Measurements from ENCODE around the gene PEX11A.
A peak's percentile ranks its signal among the peaks of the same experiment; 100 is the strongest.
"Not testable (repeated sequence)": the region's sequence is repeated elsewhere in the genome, so short reads cannot be mapped to it uniquely, and the experiment has no call there.

Gene PEX11A

DNA sequence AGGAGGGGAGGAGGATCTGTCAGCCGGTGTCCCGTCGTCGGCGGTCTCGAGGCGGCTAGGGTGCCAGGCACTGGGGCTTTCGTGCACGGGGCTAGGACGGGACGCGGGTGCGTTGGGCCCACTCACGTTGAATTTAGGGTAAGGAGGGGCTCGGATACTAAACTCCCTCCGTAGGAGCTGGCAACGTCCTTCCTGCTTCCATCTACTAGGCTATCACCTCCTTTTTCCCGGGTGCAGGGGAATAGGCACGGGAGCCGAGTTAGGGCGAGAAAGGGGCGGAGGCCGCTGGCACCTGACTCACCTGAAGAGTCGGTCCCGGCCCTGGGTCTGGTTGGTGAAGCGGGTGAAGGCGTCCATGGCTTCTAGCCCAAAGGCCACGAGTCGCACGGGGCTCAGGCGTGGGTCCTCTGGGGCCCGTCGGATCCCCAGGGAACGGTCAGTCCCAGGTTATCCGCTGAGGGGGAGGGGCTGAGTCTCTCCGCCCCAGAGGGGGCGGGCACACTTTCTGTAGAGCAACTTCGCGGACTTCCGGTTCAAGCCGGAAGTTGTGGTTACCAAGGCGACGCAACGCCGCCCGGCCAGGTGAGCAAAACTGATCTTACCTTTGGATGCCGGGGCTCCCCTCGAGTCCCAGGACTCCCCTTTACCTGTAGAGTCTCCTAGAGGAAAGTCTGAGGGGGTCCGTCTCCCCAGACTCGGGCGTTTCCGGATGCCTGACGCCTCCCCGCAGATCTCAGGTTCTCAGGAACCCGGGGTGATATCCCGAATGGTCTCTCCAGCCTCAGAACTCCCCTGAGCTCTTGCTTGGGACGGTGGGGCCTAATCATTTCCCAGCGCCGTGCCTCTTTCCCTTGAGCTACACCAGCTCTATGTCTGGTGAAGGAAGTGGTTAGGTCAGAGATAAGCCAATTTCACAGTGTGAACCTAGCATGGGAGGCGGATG, at the start of gene PEX11A, which contains the start of gene WDR93:
PEX11A (minus strand) TSS at position 479 of the 943 bp plus-strand sequence; CDS start at position 357, 122 bp downstream.
WDR93 (plus strand) TSS at position 536 of the 943 bp plus-strand sequence. CDS start 10,936 bp downstream, outside the sequence.
- peak; percentile 44 for DNase-seq

DNA sequence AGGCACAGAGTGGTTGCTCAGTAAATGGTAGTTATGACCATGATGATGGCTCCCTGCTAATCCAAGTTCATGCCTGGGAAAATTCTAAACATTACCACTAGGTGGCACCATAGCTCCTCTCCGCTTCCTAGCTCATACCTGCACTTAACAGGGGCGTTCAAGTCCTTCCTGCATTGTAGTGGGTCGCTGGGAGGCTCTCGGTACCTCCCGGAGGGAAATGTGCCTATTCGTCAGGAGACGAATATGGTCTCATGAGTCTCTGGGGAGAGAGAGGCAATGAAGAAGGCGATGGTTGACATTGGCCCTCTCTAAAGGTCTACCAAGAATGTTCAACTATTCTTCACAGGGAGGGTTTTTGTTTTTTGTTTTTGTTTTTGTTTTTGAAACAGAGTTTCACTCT, 49.6 kb upstream of the PEX11A start:
- DNase-seq = no peak

DNA sequence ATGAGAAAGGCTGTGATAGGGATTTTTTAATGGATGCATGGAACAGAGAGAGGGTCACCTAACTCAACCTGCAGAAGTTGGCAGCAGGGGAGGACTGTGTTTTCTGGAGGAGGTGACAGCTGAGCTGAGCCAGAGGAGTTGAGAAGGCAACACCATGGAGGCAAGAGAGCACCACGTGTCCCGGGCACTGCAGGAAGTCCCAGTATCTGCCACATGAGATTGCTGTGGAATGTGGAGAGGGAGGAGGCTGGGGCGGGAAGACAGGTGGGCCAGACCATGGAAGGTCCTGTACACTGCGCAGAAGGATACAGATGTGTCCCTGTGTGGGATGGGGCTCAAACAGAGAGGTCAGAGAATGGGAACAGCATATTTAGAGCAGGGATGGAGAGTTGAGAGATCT, 45.2 kb upstream of the PEX11A start:
- DNase-seq = no peak

GRCh38 chr15:89732451-89733172, 42.1 kb upstream of the PEX11A start:
- no peak for DNase-seq

GRCh38 chr15:89731275-89731674, 40.7 kb upstream of the PEX11A start:
- DNase-seq = no peak

DNA sequence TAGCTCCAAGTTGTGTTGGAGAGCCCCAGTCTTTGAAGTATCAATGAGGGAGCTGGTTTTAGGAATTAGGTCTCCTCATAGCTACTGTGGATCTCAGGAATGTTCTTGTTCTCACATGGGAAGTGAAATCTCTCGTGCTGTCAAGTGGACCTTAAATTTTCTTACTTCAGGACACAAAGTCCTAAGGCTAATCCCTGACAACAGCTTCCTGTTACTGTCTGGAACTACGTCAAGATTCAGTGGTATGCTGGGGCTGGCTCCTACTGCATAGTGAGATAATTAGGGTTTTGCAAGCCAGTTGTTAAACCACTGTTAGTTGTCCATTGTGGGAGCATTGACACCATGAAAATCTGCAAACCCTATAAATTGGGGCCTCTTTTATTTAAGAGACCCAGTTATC, 37.7 kb upstream of the PEX11A start:
- DNase-seq = no peak

- DNase-seq = no peak
Observed at GRCh38 chr15:89725064-89725463, 34.5 kb upstream of the PEX11A start.

- no peak for DNase-seq
Observed at GRCh38 chr15:89724621-89725020, 34.1 kb upstream of the PEX11A start.

DNA sequence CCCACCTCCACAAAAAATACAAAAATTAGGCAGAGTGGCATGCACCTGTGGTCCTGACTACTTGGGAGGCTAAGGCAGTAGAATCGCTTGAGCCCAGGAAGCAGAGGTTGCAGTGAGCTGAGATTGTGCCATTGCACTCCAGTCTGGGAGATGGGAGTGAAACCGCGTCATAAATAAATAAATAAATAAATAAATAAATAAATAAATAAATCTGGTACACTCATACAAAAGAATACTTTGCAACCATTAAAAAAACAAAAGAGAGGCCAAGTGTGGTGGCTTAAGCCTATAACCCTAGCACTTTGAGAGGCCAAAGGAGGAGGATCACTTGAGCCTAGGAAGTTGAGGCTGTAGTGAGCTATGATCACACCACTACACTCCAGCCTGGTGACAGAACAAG, 32.5 kb upstream of the PEX11A start:
- DNase-seq = no peak

DNA sequence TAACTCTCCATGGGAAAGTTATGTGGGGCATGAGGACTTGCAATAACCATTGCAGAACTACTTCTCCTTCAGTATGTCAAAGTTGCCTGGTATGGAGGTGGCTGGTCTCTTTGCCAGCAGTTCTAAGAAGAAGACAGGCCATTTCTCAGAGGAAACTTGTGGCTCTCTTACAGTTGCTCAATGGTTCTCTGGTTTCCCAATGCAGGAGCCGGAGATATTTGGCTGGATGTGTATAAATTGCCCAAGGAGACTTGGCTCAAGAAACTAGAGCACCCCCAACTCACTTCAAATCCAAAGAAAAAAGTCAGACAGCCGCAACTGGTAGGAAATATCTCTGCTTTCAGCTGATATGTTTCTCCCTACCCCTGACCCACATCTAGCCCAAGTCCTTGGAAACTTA, 24.2 kb upstream of the PEX11A start:
- no peak for DNase-seq

DNA sequence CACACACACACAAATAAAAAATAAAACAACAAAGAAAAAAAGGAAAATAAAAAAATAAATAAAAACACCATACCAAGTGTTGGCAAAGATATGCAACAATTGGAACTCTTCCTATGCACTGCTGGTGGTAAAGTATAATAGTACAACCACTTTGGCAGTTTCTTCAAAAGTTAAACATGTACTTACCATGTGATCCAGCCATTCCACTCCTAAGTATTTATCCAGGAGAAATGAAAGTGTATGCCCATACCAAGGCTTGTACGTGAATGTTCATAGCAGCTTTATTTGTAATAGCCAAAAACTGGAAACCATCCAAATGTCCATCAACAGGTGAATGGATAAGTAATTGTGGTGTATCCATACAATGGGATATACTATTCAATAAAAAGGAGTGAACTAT, 17.0 kb upstream of the PEX11A start:
- no peak for DNase-seq

GRCh38 chr15:89704411-89704810, 13.9 kb upstream of the PEX11A start:
- no peak for DNase-seq

DNA sequence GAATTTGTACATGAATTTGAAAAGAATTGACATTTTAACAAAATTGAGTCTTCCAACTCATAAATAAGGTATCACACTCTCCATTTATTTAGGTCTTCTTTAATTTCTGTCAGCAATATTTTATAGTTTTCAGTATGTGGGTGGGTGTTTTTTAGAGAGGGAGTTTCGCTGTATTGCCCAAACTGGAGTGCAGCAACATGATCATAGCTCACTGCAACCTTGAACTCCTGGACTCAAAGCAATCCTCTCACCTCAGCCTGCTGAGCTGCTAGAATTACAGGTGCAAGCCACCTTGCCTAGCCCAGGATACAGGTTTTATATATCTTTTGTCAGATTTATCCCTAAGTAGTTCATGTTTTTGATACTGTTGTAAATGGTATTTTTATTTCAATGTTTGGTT, 4.6 kb upstream of the PEX11A start:
- no peak for DNase-seq

DNA sequence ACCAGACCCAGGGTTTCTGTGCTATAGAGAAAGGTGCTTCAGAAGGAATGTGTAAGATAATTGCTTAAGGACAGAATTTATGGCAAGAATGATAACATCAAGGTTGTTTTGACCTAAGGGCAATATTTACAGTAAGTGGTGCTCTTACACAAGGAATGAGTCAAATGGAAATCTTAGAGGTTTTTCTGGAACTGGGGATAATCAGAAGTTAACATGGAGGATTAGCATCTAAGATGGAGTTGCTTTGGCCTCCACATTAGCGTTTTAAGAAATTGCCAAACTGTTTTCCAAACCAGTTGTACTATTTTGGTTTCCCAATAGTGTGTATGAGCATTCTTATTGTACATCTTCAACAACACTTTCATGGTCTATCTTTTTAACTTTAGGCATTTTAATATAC, 3.1 kb upstream of the PEX11A start:
- no peak for DNase-seq

DNA sequence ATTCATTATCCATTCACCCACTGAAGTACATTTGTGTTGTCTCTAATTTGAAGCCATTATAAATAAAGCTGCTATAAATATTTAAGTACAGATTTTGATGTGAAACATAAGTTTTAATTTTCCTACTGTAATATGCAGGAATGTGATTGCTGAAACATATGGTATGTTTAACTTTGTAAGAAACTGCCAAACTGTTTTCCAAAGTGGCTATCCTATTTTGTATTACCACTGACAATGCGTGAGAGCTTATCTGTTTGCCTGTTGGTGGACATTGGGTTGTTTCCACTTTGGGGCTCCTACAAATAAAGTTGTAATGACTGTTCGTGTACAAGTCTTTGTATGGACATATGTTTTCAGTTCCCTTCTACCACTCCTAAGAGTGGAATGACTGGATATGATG, 2.5 kb upstream of the PEX11A start:
- DNase-seq = no peak

- not testable (repeated sequence) for DNase-seq
Observed at GRCh38 chr15:89689930-89690275, 651 bp downstream of the PEX11A start.

DNA sequence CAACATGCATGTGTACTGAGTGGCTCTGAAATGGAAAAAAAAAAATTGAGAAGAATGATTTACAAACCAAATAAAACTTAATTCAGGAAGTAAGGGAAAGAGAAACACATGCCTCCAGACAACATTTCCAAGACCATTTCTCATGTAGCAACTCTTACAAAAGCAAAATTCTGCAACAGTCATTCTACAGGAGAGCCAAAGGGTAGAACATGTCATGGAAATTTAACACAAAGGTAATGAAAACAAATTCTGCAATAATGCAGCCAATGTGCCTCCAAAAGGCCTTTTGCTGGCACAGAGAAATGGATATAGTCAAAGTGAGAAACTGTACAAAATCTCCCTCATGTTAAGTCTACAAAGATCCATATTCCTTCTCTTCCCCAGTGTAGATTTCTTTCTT, 4.0 kb downstream of the PEX11A start:
- DNase-seq = no peak

DNA sequence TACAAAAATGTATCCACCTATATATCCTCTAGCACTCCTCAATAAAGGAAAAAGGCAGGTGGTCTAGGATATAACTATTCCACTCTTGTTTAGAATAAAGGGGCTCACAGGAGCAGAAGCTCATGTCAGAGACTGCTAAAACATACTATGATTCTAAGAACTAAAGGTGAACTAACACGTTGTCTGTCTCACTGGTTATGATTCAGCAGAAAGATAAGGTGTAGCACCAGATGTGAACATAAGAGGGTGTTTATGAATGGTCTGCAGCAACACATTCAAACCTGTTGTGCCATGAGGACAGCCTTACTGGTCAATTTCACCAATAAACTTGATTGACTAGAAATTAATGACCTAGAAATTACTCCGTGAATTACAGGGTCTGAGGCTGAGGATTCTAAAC, 4.6 kb downstream of the PEX11A start:
- no peak for DNase-seq

DNA sequence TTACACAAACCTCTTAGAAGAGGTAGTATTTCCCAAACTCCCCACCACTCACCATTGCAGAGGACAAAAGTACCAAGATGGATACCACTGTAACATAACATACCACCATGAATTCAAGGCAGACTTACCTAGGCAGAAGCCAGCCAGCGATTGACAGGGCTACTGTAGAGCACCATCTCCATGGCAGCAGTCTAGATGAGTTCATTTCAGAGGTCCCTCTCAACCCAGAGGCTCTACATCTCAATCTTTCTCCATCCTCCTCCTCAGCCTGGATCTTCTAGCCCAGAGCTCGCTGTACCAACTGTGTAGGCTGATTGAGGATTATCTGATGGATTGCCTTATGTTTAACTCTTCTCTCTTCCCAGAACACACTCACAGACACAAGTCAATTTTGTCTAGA, 9.4 kb downstream of the PEX11A start:
- no peak for DNase-seq

DNA sequence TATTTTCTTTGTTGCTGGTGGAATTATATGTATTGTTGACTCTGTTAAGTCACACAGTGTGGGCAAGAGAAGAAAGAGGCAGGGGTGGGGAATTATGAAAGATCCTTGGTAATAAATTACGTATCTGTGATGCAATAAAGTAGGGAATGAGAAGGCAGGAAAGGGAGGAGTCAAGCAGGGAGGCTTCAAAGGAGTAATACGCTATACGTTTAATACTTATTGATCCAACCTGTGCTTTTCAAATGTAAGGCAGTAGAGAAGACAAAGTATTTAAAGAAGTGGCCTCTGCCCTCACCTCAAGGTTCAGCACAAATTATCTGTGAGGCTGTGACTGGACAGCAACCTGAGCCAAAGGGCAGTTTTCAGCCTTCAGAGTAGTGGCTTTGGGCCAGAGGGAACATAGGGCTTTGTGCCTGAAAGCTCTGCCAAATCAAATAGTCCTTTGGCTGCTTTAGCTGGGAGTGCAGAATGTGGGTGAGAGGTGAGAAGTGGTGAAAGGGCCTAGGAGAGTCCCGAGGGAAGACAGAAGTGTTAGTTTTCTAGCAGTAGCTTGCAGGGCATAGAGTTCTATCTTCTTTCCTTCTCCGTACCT, 10.2 kb downstream of the PEX11A start:
- no peak for DNase-seq

GRCh38 chr15:89679212-89679611, 11.3 kb downstream of the PEX11A start, which contains the start of gene PLIN1:
PLIN1 (minus strand) TSS chr15:89679367; CDS start chr15:89677489, 1,878 bp downstream.
- DNase-seq = no peak

DNA sequence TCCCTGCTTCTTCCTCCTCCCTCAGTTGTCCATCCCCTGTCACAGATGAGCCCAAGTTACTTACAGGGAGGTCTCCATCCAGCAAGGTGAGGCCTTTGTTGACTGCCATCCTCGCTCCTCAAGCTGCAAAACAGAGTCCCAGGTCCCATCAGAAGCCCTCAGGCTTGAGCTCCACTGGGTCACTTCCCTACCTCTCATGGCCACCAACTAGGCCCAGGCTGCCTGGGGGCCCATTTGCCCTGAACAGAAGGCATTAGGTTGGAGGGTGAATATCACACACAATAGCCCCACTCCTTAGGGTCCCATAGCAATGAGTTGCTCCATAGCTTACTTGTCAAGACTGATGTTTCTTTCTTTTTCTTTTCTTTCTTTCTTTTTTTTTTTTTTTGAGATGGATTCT, 13.2 kb downstream of the PEX11A start:
- no peak for DNase-seq

GRCh38 chr15:89675606-89676005, 14.9 kb downstream of the PEX11A start:
- DNase-seq = no peak

DNA sequence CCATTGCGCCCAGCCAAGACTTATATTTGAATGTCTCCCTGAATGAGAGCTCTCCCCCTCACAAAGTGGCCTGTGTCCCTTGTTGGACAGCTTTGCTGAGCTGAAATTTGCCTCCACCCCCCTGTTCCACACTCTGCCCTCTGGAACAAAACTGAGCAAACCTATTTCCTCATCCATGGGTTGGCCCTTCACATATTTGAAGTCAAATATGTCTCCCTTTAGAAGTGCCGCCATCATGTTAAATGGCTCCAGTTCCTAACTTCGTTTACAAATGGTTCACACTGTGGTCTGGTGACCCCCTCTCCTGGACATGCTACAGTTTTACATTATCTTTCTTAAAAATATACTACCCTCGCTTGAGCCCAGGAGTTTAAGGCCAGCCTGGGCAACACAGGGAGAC, 16.0 kb downstream of the PEX11A start:
- DNase-seq = no peak
